Activated naive CD8-positive, alpha-beta T cell treated with anti-CD3 and anti-CD28 coated beads, Interleukin-2, amount 50 U/mL, for 24 hours (primary cell): ENCODE results near the gene ANKRD12.

Experiments used
- ATAC-seq: fragments of 150-1000 bp; cut with Tn5 transposase; one replicate; pipeline ENCODE4 v1.10.0; 2021
- DNase-seq: peaks from one replicate; pipeline ENCODE4 v3.0.0; 2021
- H3K27ac Mint-ChIP-seq: one replicate; pipeline ENCODE4 v1.8.0; 2021; ENCODE audit warnings: mild to moderate bottlenecking, mixed read lengths
- H3K27me3 Mint-ChIP-seq: one replicate; pipeline ENCODE4 v1.8.0; 2021; ENCODE audit warnings: mixed read lengths
- H3K36me3 Mint-ChIP-seq: one replicate; pipeline ENCODE4 v1.8.0; 2021; ENCODE audit warnings: low read depth, mixed read lengths
- H3K4me1 Mint-ChIP-seq: one replicate; pipeline ENCODE4 v1.8.0; 2021; ENCODE audit warnings: mixed read lengths
- H3K4me3 Mint-ChIP-seq: one replicate; pipeline ENCODE4 v1.8.0; 2021; ENCODE audit warnings: mild to moderate bottlenecking, moderate library complexity, mixed read lengths
- H3K9me3 Mint-ChIP-seq: one replicate; pipeline ENCODE4 v1.8.0; 2021; ENCODE audit warnings: mixed read lengths

Gene ANKRD12

GRCh38 chr18:9120796-9121195 is 15.8 kb upstream of the ANKRD12 start:
- Mint-ChIP-seq H3K27me3 (no peaks in the 10 kb centered on the region), H3K4me3 (no peak overlapping the region), H3K27ac (peak overlapping the region; percentile 59), H3K9me3 (no peaks in the 10 kb centered on the region), H3K36me3 (peaks cover 59% of the 10 kb centered on the region), H3K4me1 (peaks cover 78% of the 10 kb centered on the region)
- no peak for DNase-seq
- no peak for ATAC-seq

GRCh38 chr18:9123520-9123919 is 13.1 kb upstream of the ANKRD12 start:
- no peak overlapping the region for H3K4me3 Mint-ChIP-seq
- no peak for ATAC-seq
- H3K27ac Mint-ChIP-seq = peak overlapping the region; percentile 6
- peaks cover 68% of the 10 kb centered on the region for H3K36me3 Mint-ChIP-seq
- H3K27me3 Mint-ChIP-seq = no peaks in the 10 kb centered on the region
- H3K4me1 Mint-ChIP-seq = peaks cover 57% of the 10 kb centered on the region
- DNase-seq = no peak
- no peaks in the 10 kb centered on the region for H3K9me3 Mint-ChIP-seq

- no peak overlapping the region for H3K27ac Mint-ChIP-seq
- H3K4me3 Mint-ChIP-seq = no peak overlapping the region
- no peak for ATAC-seq
- peaks cover 51% of the 10 kb centered on the region for H3K4me1 Mint-ChIP-seq
- H3K9me3 Mint-ChIP-seq = no peaks in the 10 kb centered on the region
- H3K27me3 Mint-ChIP-seq = no peaks in the 10 kb centered on the region
- no peak for DNase-seq
- peaks cover 69% of the 10 kb centered on the region for H3K36me3 Mint-ChIP-seq
These were observed 11.8 kb upstream of the ANKRD12 start for GRCh38 chr18:9124824-9125223.

GRCh38 chr18:9126337-9126736 is 10.2 kb upstream of the ANKRD12 start:
- Mint-ChIP-seq H3K27ac (no peak overlapping the region), H3K9me3 (no peaks in the 10 kb centered on the region), H3K36me3 (peaks cover 70% of the 10 kb centered on the region), H3K4me3 (no peak overlapping the region), H3K27me3 (no peaks in the 10 kb centered on the region), H3K4me1 (peaks cover 40% of the 10 kb centered on the region)
- no peak for ATAC-seq
- no peak for DNase-seq

GRCh38 chr18:9130195-9130594 is 6.4 kb upstream of the ANKRD12 start:
- no peak overlapping the region for H3K27ac Mint-ChIP-seq
- DNase-seq (no peak), ATAC-seq (no peak)
- peaks cover 72% of the 10 kb centered on the region for H3K36me3 Mint-ChIP-seq
- H3K4me3 Mint-ChIP-seq = no peak overlapping the region
- no peaks in the 10 kb centered on the region for H3K27me3 Mint-ChIP-seq
- H3K9me3 Mint-ChIP-seq = no peaks in the 10 kb centered on the region
- peaks cover 39% of the 10 kb centered on the region for H3K4me1 Mint-ChIP-seq

GRCh38 chr18:9130806-9131205 is 5.8 kb upstream of the ANKRD12 start:
- DNase-seq (no peak), ATAC-seq (no peak)
- no peak overlapping the region for H3K4me3 Mint-ChIP-seq
- H3K4me1 Mint-ChIP-seq = peaks cover 42% of the 10 kb centered on the region
- peak overlapping the region; percentile 20 for H3K27ac Mint-ChIP-seq
- H3K36me3 Mint-ChIP-seq = peaks cover 66% of the 10 kb centered on the region
- no peaks in the 10 kb centered on the region for H3K27me3 Mint-ChIP-seq
- H3K9me3 Mint-ChIP-seq = no peaks in the 10 kb centered on the region

GRCh38 chr18:9132628-9133027 is 4.0 kb upstream of the ANKRD12 start:
- Mint-ChIP-seq H3K27ac (no peak overlapping the region), H3K9me3 (no peaks in the 10 kb centered on the region), H3K27me3 (no peaks in the 10 kb centered on the region), H3K4me3 (no peak overlapping the region), H3K4me1 (peaks cover 44% of the 10 kb centered on the region), H3K36me3 (peaks cover 53% of the 10 kb centered on the region)
- DNase-seq (no peak), ATAC-seq (no peak)

- H3K36me3 Mint-ChIP-seq = peaks cover 48% of the 10 kb centered on the region
- DNase-seq (no peak), ATAC-seq (no peak)
- H3K27ac Mint-ChIP-seq = peak overlapping the region; percentile 61
- H3K27me3 Mint-ChIP-seq = no peaks in the 10 kb centered on the region
- no peaks in the 10 kb centered on the region for H3K9me3 Mint-ChIP-seq
- H3K4me3 Mint-ChIP-seq = no peak overlapping the region
- peaks cover 46% of the 10 kb centered on the region for H3K4me1 Mint-ChIP-seq
These were observed 3.4 kb upstream of the ANKRD12 start for GRCh38 chr18:9133225-9133624.

- ATAC-seq = no peak
- peaks cover 38% of the 10 kb centered on the region for H3K36me3 Mint-ChIP-seq
These were observed 1.3 kb upstream of the ANKRD12 start for GRCh38 chr18:9135081-9135911.

GRCh38 chr18:9135912-9136314 is 668 bp upstream of the ANKRD12 start:
- H3K27me3 Mint-ChIP-seq = no peaks in the 10 kb centered on the region
- H3K4me1 Mint-ChIP-seq = peaks cover 62% of the 10 kb centered on the region
- H3K36me3 Mint-ChIP-seq = peaks cover 35% of the 10 kb centered on the region
- DNase-seq (no peak), ATAC-seq (peak; percentile 11)
- no peaks in the 10 kb centered on the region for H3K9me3 Mint-ChIP-seq
- H3K27ac Mint-ChIP-seq = peak overlapping the region; percentile 98
- peak overlapping the region; percentile 95 for H3K4me3 Mint-ChIP-seq

More at GRCh38 chr18:9135081-9135911, 1.3 kb upstream of the ANKRD12 start:
- DNase-seq = no peak
- Mint-ChIP-seq H3K27me3 (no peaks in the 10 kb centered on the region), H3K27ac (peak overlapping the region; percentile 98), H3K4me1 (peaks cover 56% of the 10 kb centered on the region), H3K9me3 (no peaks in the 10 kb centered on the region), H3K4me3 (peak overlapping the region; percentile 95)

GRCh38 chr18:9137168-9138066 is 836 bp downstream of the ANKRD12 start:
- Mint-ChIP-seq H3K36me3 (peaks cover 27% of the 10 kb centered on the region), H3K4me3 (peak overlapping the region; percentile 95), H3K4me1 (peaks cover 72% of the 10 kb centered on the region), H3K9me3 (no peaks in the 10 kb centered on the region), H3K27ac (peak overlapping the region; percentile 97), H3K27me3 (no peaks in the 10 kb centered on the region)
- ATAC-seq (peak; percentile 40), DNase-seq (peak; percentile 73)

GRCh38 chr18:9139400-9140039 is 2.9 kb downstream of the ANKRD12 start:
- no peaks in the 10 kb centered on the region for H3K9me3 Mint-ChIP-seq
- H3K4me1 Mint-ChIP-seq = peaks cover 78% of the 10 kb centered on the region
- peaks cover 1% of the 10 kb centered on the region for H3K27me3 Mint-ChIP-seq
- H3K4me3 Mint-ChIP-seq = peak overlapping the region; percentile 94
- no peak for DNase-seq
- H3K36me3 Mint-ChIP-seq = peaks cover 23% of the 10 kb centered on the region
- ATAC-seq = no peak
- peak overlapping the region; percentile 97 for H3K27ac Mint-ChIP-seq

- ATAC-seq (no peak), DNase-seq (no peak)
- Mint-ChIP-seq H3K9me3 (no peaks in the 10 kb centered on the region), H3K36me3 (peaks cover 19% of the 10 kb centered on the region), H3K27ac (peak overlapping the region; percentile 87), H3K4me3 (peak overlapping the region; percentile 94), H3K4me1 (peaks cover 78% of the 10 kb centered on the region), H3K27me3 (peaks cover 1% of the 10 kb centered on the region)
These were observed 3.8 kb downstream of the ANKRD12 start for GRCh38 chr18:9140381-9140780.

GRCh38 chr18:9140984-9141383 is 4.4 kb downstream of the ANKRD12 start:
- H3K27me3 Mint-ChIP-seq = peaks cover 1% of the 10 kb centered on the region
- ATAC-seq = no peak
- peaks cover 79% of the 10 kb centered on the region for H3K4me1 Mint-ChIP-seq
- peaks cover 19% of the 10 kb centered on the region for H3K36me3 Mint-ChIP-seq
- no peak for DNase-seq
- H3K27ac Mint-ChIP-seq = peak overlapping the region; percentile 87
- peak overlapping the region; percentile 94 for H3K4me3 Mint-ChIP-seq
- no peaks in the 10 kb centered on the region for H3K9me3 Mint-ChIP-seq
